K562 (cell line): Measurements from ENCODE around the gene USP24. TPM values are rescaled to one million over a fixed set of nuclear protein-coding genes. Genes with fewer than 3 reads are reported as not detected.
A peak's percentile ranks its signal among the peaks of the same experiment; 100 is the strongest.

ENCODE experiments used
- CHD1 ChIP-seq: fragments of 200-600 bp; sonication (generic); IDR thresholded peaks from one replicate; pipeline ENCODE4 v1.6.1; 2012; ENCODE audit warnings: mild to moderate bottlenecking, moderate library complexity, low read length, inconsistent platforms
- ERF ChIP-seq: fragments of 450-650 bp; formaldehyde crosslinking; IDR thresholded peaks from 2 replicates; pipeline ENCODE4 v1.4.0; 2020; ENCODE audit warnings: mild to moderate bottlenecking, mixed read lengths
- HDAC1 ChIP-seq, 2 experiments: fragments of 450-650 bp; IDR thresholded peaks; 2 replicates each; pipeline ENCODE4 v1.6.1; 2016 to 2017; ENCODE audit warnings: inconsistent platforms in 1 of 2, mild to moderate bottlenecking in 1 of 2, moderate library complexity in 1 of 2
- MNT ChIP-seq, 2 experiments: fragments of 450-650 bp; conservative IDR thresholded peaks; 2 replicates each; pipeline ENCODE4 v1.6.1; 2017; ENCODE audit warnings: mild to moderate bottlenecking in 2 of 2, moderate library complexity in 2 of 2
- MYC ChIP-seq, 2 experiments: fragments of 250-450 bp in 1 of 2; sonication (Bioruptor Pico) in 1 of 2; IDR thresholded peaks; 2 replicates each; pipeline versions ENCODE4 v1.5.1 to v1.6.1; 2012 to 2021; ENCODE audit warnings: low read depth in 2 of 2, borderline replicate concordance in 1 of 2, improper control_type of control experiment in 1 of 2, low read length in 1 of 2, mild to moderate bottlenecking in 1 of 2, moderate library complexity in 1 of 2
- NR2C2 ChIP-seq, 2 experiments: fragments of 200-800 bp in 1 of 2; sonication (Bioruptor generic) in 1 of 2; sonication (generic) in 1 of 2; formaldehyde crosslinking in 1 of 2; IDR thresholded peaks; 2 replicates each; pipeline versions ENCODE4 v1.6.1 to v1.8.0; 2016 to 2022; ENCODE audit warnings: mild to moderate bottlenecking in 1 of 2, missing compliant biosample characterization in 1 of 2, missing genetic modification characterization in 1 of 2, missing genetic modification reagents in 1 of 2
- NR3C1 ChIP-seq: sonication (generic); formaldehyde crosslinking; IDR thresholded peaks from 2 replicates; pipeline ENCODE4 v1.8.1; 2022; ENCODE audit warnings: missing genetic modification reagents
- UBTF ChIP-seq, 2 experiments: IDR thresholded peaks; 2 replicates each; pipeline ENCODE4 v1.6.1; 2012; ENCODE audit warnings: improper control_type of control experiment in 2 of 2, low read depth in 2 of 2, low read length in 2 of 2, borderline replicate concordance in 1 of 2
- USF2 ChIP-seq: sonication (generic); formaldehyde crosslinking; IDR thresholded peaks from 2 replicates; pipeline ENCODE4 v1.5.0; 2020; ENCODE audit warnings: missing genetic modification reagents
- ZNF175 ChIP-seq: fragments of 200-800 bp; sonication (Bioruptor generic); IDR thresholded peaks from 2 replicates; pipeline ENCODE4 v1.6.1; 2016; ENCODE audit warnings: low read depth, mild to moderate bottlenecking, missing genetic modification characterization, missing compliant biosample characterization
- polyA plus RNA-seq, 8 experiments: library from polyadenylated mRNA; depleted of rRNA in 4 of 8; stranded (reverse) in 5 of 8; unstranded in 3 of 8; fragments of >200 nt; fragmentation: Nextera tagmentation in 2 of 8; fragmentation: Illumina TruSeq in 1 of 8; extraction: Ambion mirVana in 2 of 8; extraction: Trizol in 1 of 8; gene quantifications; 2 replicates each; pipeline versions ENCODE4 v1.2.1 to v1.2.3, GENCODE V29; 2011 to 2014; ENCODE audit warnings: inconsistent platforms in 1 of 8, missing spikeins in 1 of 8
- total RNA-seq, 7 experiments: library from RNA; depleted of rRNA in 6 of 7; stranded (reverse); fragments of >200 nt in 6 of 7; fragmentation: Illumina TruSeq in 2 of 7; extraction: Trizol in 2 of 7; gene quantifications; 2 replicates each; pipeline versions ENCODE4 v1.2.1 to v1.2.3, GENCODE V29; 2011 to 2021; ENCODE audit warnings: low replicate concordance in 1 of 7
- TF ChIP-seq, protein P1 (sequence below), 2 experiments: IDR thresholded peaks; 2 replicates each; pipeline ENCODE4 v1.6.1; 2011; ENCODE audit warnings: borderline replicate concordance in 1 of 2, control low read depth in 1 of 2, low read depth in 1 of 2, low read length in 1 of 2, mild to moderate bottlenecking in 1 of 2, mixed read lengths in 1 of 2, moderate library complexity in 1 of 2; ENCODE audit not compliant: insufficient read depth in 1 of 2, insufficient read length in 1 of 2, poor library complexity in 1 of 2, severe bottlenecking in 1 of 2; ENCODE audit errors: extremely low read depth in 1 of 2
- TF ChIP-seq, protein P2 (sequence below): sonication (generic); formaldehyde crosslinking; IDR thresholded peaks from 2 replicates; pipeline ENCODE4 v1.8.1; 2023; ENCODE audit warnings: mild to moderate bottlenecking, missing genetic modification reagents

USP24 gene
- total and polyA plus RNA-seq, 9 of the 15 experiments (the other 6 are each of a cell fraction or from before 2014, with no cell fraction given): 7.7 to 62.6 (median 36.8) TPM

GRCh38 chr1:55214934-55215193, 300 bp downstream of the USP24 start (continued):
- TF ChIP-seq UBTF (IDR thresholded peaks at IDR 0.05; ENCODE audit: borderline replicate concordance in 1 of 2, low read depth in 2 of 2, low read length in 2 of 2) (peak in 1 of 2 experiments; percentile 81; a peak in 1 of 4 replicates), USF2 (CRISPR knock-in tag) (peak; percentile 58), NR3C1 (CRISPR knock-in tag) (0 out of 2 replicates have a peak, but pooled peaks have one; percentile 21), ZNF175 (CRISPR knock-in tag) (0 out of 2 replicates have a peak, but pooled peaks have one; percentile 57), HDAC1 (IDR thresholded peaks at IDR 0.05) (no peak), MNT (conservative IDR thresholded peaks at IDR 0.05) (no peak), ERF (0 out of 2 replicates have a peak, but pooled peaks have one; percentile 18), MYC (IDR thresholded peaks at IDR 0.05; ENCODE audit: low read depth, low read length) (peak; percentile 10; the same call in 1 of the 2 replicates), MYC (CRISPR knock-in tag; IDR thresholded peaks at IDR 0.05; ENCODE audit: borderline replicate concordance, low read depth) (no peak), CHD1 (peak; percentile 81), NR2C2 (CRISPR knock-in tag; IDR thresholded peaks at IDR 0.05) (no peak), NR2C2 (tag; IDR thresholded peaks at IDR 0.05) (peak; percentile 17; the same call in 1 of the 2 replicates)
- TF ChIP-seq, protein P1, sequence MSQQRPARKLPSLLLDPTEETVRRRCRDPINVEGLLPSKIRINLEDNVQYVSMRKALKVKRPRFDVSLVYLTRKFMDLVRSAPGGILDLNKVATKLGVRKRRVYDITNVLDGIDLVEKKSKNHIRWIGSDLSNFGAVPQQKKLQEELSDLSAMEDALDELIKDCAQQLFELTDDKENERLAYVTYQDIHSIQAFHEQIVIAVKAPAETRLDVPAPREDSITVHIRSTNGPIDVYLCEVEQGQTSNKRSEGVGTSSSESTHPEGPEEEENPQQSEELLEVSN (IDR thresholded peaks at IDR 0.05; ENCODE audit: borderline replicate concordance in 1 of 2, extremely low read depth in 1 of 2, insufficient read depth in 1 of 2, insufficient read length in 1 of 2, low read depth in 1 of 2, low read length in 1 of 2, poor library complexity in 1 of 2, severe bottlenecking in 1 of 2): peak; percentile 18 to 55
- TF ChIP-seq, protein P2, sequence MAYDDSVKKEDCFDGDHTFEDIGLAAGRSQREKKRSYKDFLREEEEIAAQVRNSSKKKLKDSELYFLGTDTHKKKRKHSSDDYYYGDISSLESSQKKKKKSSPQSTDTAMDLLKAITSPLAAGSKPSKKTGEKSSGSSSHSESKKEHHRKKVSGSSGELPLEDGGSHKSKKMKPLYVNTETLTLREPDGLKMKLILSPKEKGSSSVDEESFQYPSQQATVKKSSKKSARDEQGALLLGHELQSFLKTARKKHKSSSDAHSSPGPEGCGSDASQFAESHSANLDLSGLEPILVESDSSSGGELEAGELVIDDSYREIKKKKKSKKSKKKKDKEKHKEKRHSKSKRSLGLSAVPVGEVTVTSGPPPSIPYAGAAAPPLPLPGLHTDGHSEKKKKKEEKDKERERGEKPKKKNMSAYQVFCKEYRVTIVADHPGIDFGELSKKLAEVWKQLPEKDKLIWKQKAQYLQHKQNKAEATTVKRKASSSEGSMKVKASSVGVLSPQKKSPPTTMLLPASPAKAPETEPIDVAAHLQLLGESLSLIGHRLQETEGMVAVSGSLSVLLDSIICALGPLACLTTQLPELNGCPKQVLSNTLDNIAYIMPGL (CRISPR knock-in tag): 0 out of 2 replicates have a peak, but pooled peaks have one; percentile 48
